Stimulated activated CD8-positive, alpha-beta memory T cell treated with anti-CD3 and anti-CD28 coated beads, Interleukin-4, amount 100 ng/mL, for 4 hours (primary cell): ENCODE data around the gene C6orf163.

ENCODE experiments used
- DNase-seq, 2 donors: peaks; one replicate each; pipeline ENCODE4 v3.0.0-alpha.2; 2020; ENCODE audit warnings: low read depth in 2 of 2, low spot score in 1 of 2

Gene C6orf163

DNA sequence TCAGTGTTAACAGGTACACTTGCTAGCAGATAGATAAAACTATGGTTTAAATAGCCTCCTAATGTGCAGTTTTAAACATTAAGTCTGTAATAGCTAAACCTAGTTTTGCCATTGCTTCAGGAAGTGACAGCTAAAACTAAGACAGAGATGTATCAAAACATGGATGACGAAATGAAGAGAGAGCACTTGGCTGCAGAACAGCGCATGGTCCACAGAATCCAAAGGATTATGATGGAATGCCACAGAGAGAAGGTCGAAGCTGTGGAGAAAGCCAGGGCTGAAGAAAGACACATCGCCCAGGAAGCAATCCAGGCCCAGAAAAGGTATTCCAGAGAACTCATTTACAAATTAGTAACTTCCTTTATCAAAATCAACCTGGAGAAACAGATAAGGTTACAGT is 11.6 kb downstream of the C6orf163 start:
- DNase-seq: no peak

DNA sequence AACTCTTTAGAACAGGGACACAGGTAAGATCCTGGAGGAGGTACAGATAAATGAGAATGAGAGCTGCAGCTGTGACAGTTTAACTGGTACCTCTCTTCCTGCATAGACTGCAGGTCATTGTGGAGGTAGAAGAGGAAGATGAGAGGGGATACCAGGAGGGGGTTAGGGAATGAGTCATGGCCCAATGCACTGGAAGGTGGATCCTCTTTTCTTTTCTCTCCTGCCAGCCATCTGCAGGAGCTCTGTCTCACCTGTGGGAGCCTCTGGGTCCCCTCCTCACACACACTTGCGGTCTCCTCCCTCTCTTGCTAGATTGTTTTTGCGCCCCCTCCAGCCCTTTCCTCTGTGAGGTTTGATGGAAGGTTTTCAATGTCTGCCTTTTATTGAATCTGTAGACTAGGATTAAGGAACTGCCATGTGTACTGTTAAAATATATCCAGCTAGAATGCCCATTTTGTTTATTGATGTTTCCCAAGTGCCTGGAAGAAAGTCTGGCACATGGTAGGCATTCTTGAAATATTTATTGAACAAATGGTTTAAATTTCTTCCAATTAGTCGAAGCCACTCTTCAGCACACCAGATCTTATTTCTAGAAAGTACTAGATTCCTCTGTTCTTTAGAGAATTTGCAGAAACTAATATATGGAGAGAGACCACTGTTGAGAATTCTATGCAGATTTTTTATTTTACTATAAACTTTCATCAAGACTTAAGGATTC is 13.0 kb downstream of the C6orf163 start:
- DNase-seq: no peak

DNA sequence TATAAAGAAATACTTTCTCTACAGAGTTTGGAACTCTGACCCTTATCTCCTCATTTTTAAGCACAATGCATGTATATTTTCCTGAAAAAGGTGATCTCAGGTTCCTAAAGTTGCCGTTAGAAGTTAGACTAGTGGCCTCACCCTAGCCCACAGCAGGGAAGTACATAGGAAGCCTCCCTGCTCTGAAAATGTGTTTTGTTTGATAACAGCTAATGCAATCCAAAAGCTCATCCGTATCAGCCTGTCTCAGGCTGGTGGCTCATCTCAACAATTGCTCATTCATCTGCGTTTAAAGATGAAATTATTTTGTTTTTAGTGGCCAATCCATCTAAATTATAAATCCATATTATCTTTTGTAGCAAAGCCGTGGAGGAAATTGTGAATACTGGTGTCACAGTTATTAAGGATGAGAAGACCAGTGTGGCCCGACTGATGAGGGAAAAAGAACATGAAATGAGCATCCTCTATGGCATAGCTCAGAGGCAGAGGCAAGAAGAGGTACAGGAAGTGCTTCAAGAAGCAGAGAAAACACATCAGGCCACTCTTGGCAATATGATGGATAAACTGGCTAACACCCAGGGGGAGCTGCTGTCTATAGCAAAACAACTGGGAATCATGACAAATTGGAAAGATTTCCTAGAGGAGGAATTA is 20.1 kb downstream of the C6orf163 start:
- no peak for DNase-seq

DNA sequence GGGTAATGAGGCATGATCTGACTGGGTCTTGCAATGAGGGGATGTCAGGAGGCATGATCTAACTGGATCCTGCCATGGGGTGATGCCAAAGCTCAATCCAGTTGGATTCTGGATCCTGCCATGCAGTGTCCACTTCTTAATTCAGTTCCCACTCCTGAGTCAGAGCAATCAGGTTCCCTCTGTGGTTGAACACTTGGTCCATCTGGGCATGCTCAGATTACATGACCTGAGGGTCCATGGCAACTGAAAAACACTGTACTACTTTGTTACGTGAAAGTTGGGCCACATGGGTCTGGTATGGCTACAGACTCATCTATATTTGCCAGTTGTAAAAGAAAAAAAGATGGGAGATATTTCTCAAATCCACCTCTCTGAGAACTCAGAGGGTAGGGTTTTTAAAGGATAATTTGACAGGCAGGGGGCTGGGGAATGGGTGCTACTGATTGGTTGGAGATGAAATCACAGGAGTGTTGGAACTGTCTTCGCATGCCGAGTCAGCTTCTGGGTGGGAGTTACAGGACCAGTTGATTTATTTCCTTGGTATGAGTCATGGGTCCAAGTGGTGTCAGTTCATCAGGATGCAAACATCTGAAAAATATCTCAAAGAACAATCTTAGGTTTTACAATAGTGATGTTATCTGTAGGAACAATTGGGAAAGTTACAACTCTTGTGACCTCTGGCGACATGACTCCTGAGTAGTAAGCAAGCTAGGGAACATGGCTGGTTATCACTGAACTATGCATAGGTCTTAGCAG is 21.6 kb downstream of the C6orf163 start:
- no peak for DNase-seq

GRCh38 chr6:87366899-87367298 is 22.3 kb downstream of the C6orf163 start:
- DNase-seq: no peak

GRCh38 chr6:87373377-87373776 is 28.8 kb downstream of the C6orf163 start:
- no peak for DNase-seq

DNA sequence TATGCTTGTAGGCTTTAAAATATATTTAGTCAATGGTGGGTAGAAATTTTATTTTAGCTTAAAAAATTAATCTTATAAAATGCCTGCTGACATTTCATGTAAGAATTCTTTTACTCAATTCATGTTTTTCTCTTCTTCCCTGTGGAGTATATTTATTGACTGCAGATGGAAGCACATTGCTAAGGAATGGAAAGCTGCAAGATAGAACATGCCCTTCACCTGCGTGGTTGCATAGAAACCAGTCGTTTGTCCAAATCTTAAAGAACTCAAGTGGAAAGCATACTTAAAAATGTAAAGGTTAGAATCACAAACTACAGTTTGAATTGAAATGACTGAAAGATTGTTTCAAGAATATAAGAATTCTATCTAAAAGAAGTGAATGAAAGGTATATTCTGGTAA is 30.7 kb downstream of the C6orf163 start:
- no peak for DNase-seq

- DNase-seq: no peak
Observed at GRCh38 chr6:87376643-87377042, 32.0 kb downstream of the C6orf163 start.

GRCh38 chr6:87378947-87379346 is 34.3 kb downstream of the C6orf163 start:
- no peak for DNase-seq

DNA sequence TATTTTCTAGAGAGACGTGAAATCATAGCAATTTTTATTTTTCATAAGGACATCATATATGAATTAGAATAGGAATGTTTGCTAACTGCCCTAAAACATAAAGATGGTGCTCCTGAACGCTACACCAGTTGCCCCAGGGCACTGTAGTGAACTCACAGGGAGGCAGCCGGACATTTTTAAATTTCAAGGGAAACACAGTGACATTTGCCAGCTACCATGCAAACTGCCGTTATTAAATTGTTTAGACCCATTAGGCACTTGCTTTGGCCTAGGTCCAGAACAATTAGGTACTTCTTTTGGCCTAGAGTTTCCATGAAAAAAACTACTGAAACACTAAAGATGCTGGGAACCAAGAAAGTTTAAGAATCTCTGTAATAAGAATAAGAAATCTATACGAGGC is 38.2 kb downstream of the C6orf163 start:
- no peak for DNase-seq

- no peak for DNase-seq
Observed at GRCh38 chr6:87384038-87384437, 39.4 kb downstream of the C6orf163 start.

DNA sequence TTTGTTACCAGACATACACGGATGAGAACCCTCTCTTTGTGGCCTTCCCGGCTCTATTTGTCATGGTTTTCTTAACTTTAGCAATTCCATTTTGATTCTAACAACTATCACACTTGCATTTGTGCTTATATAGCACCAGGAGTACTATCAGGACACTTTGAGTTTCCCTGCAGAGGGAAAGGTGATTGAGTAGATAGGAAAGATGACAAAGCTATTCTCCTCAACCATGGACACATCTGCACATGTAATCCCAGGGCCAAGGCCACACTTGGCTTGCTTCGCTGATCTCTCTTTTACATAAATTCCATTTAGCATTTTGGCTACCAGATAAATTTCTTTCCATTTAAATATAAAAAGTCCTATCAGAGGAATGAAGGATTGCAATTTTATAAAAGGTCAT is 39.8 kb downstream of the C6orf163 start:
- DNase-seq: no peak

DNA sequence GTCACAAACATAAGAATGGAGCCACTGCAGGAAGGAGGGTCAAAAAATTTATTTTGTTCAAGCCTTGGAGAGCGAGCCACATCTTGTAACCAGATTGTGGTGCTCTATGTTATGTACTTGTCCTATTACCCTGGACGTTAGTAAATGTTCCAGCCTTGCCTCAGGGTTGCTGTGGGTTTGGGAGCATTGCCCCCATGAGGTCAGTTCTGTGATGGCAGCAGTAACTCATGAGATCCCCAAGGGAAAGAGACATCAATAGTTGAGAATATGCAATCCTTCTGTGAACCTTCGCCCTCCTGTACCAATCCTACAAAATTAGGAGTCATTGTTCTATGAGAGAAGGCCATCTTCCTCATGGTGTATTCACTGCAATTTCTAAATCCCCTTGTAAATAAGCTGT is 46.7 kb downstream of the C6orf163 start:
- DNase-seq: no peak

DNA sequence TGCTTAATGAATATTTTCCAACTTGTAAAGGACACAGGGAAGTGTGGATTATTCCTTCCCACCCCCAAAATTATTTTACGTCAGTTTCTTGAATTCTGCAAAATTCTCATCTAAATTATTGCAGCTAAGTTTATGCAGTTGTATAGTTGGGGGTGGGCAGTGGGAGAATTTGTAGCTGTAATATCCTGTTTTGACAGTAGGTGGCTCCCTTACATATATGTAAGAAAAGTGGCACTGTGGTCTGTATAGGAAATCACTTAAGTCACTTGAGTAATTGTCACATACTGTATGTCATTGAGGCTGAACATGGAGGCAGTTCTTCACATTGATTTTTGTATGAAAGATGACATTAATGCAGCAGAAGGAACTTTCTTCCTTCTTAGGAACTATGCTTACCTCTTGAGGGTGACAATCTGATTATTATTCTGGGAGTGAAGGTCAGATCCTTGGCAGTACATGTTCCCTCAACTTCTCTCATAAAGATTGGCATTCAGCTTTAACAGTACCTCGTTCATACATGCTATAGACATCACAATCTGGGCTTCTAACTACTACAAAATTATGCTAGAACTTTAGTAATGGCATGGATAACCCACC is 48.5 kb downstream of the C6orf163 start:
- DNase-seq: no peak

GRCh38 chr6:87395431-87395830 is 50.8 kb downstream of the C6orf163 start:
- DNase-seq: no peak

DNA sequence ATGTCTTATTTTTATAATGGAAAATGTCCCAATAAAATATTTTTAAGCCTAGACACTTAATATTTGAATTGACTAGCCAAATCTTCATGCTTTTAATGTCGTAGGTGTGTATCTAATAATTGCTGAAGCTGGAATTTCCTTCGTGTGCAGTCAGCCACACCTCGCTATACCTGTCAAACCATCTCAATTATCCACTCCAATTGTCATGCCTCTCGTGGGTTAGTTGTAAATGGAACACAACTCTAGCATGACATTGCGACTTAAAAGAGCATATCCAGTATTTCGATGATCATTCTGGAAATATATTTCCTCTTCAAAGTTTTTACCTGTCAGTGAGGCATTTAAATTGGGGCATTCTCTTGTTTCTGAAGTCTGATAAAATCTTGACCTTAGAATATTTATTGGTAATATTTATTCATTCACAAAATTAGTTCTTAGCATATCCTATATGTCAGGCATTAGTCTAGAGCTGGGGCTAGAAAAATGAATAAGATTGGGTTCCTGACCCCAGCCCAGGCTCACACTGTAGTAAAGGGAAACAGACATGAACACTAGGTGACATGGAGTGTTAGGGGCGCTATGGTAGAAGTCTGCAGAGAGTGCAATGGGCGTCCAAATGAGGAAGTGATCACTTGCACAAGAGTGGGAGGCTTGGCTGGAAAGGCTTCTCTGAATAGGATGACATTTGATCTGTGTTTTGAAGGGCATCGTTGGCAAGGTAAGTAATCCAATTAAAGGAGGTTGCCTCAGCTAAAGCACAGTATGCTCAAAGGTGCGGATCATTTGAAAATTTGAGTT is 52.2 kb downstream of the C6orf163 start:
- DNase-seq: no peak

DNA sequence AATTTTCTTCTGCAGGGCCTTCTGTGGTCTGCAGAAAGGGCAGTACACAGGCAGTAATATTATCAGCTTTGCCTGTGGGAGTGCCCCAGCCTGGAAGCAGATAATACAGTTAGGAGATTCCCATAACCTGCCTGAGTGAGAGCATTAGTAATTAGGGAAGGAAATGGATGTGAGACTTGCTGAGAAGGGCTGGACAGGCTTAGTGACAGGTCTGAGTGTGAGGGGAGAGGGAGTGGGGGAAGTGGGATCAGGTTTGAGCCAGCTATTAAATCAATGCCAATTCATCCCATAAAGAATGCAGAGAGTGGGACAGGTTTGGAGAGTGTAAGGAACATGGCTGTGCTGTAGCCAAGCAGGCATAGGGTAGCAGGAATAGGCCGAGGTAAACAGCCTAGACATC is 53.0 kb downstream of the C6orf163 start:
- no peak for DNase-seq

- DNase-seq: no peak
Observed at GRCh38 chr6:87401832-87402231, 57.2 kb downstream of the C6orf163 start.

DNA sequence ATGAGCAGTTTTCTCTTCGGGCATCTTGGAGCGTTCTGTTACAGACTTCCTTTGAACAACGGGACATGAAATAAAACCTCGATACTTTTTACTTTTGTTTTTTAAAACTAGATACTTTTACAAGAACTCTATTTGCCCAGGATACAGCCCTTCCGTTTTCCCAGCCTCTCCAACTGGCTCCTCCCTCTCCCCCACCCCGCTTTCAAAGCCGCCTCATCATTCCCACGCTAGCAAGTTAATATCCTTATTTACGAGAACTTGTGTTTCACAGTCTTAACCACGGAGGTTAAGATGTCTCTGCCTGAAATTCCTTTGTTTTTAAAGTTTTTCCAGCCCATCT is 62.9 kb downstream of the C6orf163 start:
- no peak for DNase-seq

GRCh38 chr6:87407901-87408720 is 63.5 kb downstream of the C6orf163 start, which contains the start of gene CFAP206:
Gene CFAP206 (plus strand): TSS chr6:87407972. CDS start chr6:87409840, 1,868 bp downstream.
- DNase-seq: peak; percentile 51 to 57
